Endothelial cell of umbilical vein (primary cell): ENCODE measurements around the gene GPRIN1. TPM values are rescaled to one million over a fixed set of nuclear protein-coding genes. Genes with fewer than 3 reads are reported as not detected.
A peak's percentile ranks its signal among the peaks of the same experiment; 100 is the strongest.

Source experiments
- BruUV-seq: library from RNA; stranded (reverse); fragments of 400-500 nt; replicated peaks from 2 replicates; lab custom pipeline; 2021; lab: Mats Ljungman, UMichigan
- CTCF ChIA-PET: fragments of 300-600, 350-600 bp; sonication (Branson Sonifier 250); formaldehyde crosslinking; loops from one replicate; lab custom pipeline; 2021; ENCODE audit warnings: antibody characterized with exemption, inconsistent platforms; lab: Charles Lee
- POLR2A ChIA-PET: fragments of 300-600, 350-600 bp; sonication (Branson Sonifier 250); formaldehyde crosslinking; loops from one replicate; lab custom pipeline; 2021; ENCODE audit warnings: antibody characterized with exemption, inconsistent platforms; lab: Charles Lee
- DNase-seq: peaks from one replicate; pipeline ENCODE4 v3.0.0-alpha.2; 2011; ENCODE audit warnings: low read depth, low spot score
- FAIRE-seq: peaks from 2 replicates; lab custom pipeline; 2011; peaks lifted over from hg19 to GRCh38; lab: Jason Lieb, UNC
- H2AFZ ChIP-seq: 2 replicates; pipeline ENCODE4 v1.6.0; 2012; ENCODE audit warnings: low read depth, low read length, control low read depth, inconsistent platforms
- H3K27ac ChIP-seq: 2 replicates; pipeline ENCODE4 v1.5.1; 2011; ENCODE audit warnings: low read depth, mild to moderate bottlenecking, control low read depth, low read length, moderate library complexity; ENCODE audit not compliant: insufficient read depth
- H3K27me3 ChIP-seq, 2 experiments: 2 replicates each; pipeline versions ENCODE4 v1.6.0 to v1.6.1; 2011; ENCODE audit warnings: low read length in 2 of 2, mixed read lengths in 1 of 2; ENCODE audit not compliant: control insufficient read depth in 2 of 2, insufficient read depth in 2 of 2
- H3K36me3 ChIP-seq, 2 experiments: 2 replicates in 1 of 2; 3 replicates in 1 of 2; pipeline ENCODE4 v1.5.1; 2011; ENCODE audit warnings: low read length in 2 of 2, mild to moderate bottlenecking in 1 of 2, moderate library complexity in 1 of 2; ENCODE audit not compliant: control insufficient read depth in 2 of 2, insufficient read depth in 2 of 2; ENCODE audit errors: extremely low read depth in 1 of 2
- H3K4me1 ChIP-seq: 3 replicates; pipeline ENCODE4 v1.5.1; 2011; ENCODE audit warnings: mild to moderate bottlenecking, low read length; ENCODE audit not compliant: control insufficient read depth, insufficient read depth; ENCODE audit errors: extremely low read depth
- H3K4me2 ChIP-seq: 2 replicates; pipeline ENCODE4 v1.6.1; 2011; ENCODE audit warnings: low read length, control low read depth, mixed read lengths; ENCODE audit not compliant: insufficient read depth
- H3K4me3 ChIP-seq, 3 experiments: fragments of 200-600 bp in 1 of 3; sonication (generic), shearing (Covaris generic) in 1 of 3; replicated peaks in 1 of 3; 2 replicates each; pipeline ENCODE4 v1.5.1; 2011 to 2016; ENCODE audit warnings: control low read depth in 3 of 3, low read length in 3 of 3, mild to moderate bottlenecking in 2 of 3, inconsistent platforms in 1 of 3, low read depth in 1 of 3, moderate library complexity in 1 of 3; ENCODE audit not compliant: insufficient read depth in 1 of 3
- H3K79me2 ChIP-seq: 2 replicates; pipeline ENCODE4 v1.6.0; 2012; ENCODE audit warnings: low read length, inconsistent platforms; ENCODE audit not compliant: control insufficient read depth, insufficient read depth
- H3K9ac ChIP-seq: replicated peaks from 2 replicates; pipeline ENCODE3; 2011; ENCODE audit warnings: low read length, control low read depth; ENCODE audit not compliant: insufficient read depth; ENCODE audit errors: extremely low read depth
- H3K9me1 ChIP-seq: replicated peaks from 3 replicates; pipeline ENCODE4 v1.6.0; 2011; ENCODE audit warnings: mild to moderate bottlenecking, low read length; ENCODE audit not compliant: control insufficient read depth, insufficient read depth; ENCODE audit errors: extremely low read depth
- H3K9me3 ChIP-seq: replicated peaks from 2 replicates; pipeline ENCODE4 v1.5.1; 2012; ENCODE audit warnings: low read length, inconsistent platforms; ENCODE audit not compliant: control insufficient read depth, insufficient read depth
- H4K20me1 ChIP-seq: replicated peaks from 2 replicates; pipeline ENCODE3; 2011; ENCODE audit warnings: mild to moderate bottlenecking, low read length; ENCODE audit not compliant: control insufficient read depth, insufficient read depth; ENCODE audit errors: extremely low read depth
- CTCF ChIP-seq, 2 donors: IDR thresholded peaks; 1 replicate in 1 of 2; 2 replicates in 1 of 2; pipeline ENCODE4 v1.5.1; 2011; ENCODE audit warnings: low read length in 2 of 2, mild to moderate bottlenecking in 2 of 2, moderate library complexity in 2 of 2, control low read depth in 1 of 2, inconsistent platforms in 1 of 2, low read depth in 1 of 2; ENCODE audit not compliant: insufficient read depth in 1 of 2; ENCODE audit errors: extremely low read depth in 1 of 2
- EZH2 ChIP-seq: IDR thresholded peaks from 2 replicates; pipeline ENCODE4 v1.6.1; 2012; ENCODE audit warnings: borderline replicate concordance, low read depth, mild to moderate bottlenecking, moderate library complexity, low read length, inconsistent platforms; ENCODE audit not compliant: severe bottlenecking
- FOS ChIP-seq: IDR thresholded peaks from 2 replicates; pipeline ENCODE4 v1.6.1; 2011; ENCODE audit warnings: mild to moderate bottlenecking, low read length, moderate library complexity, borderline replicate concordance; ENCODE audit not compliant: insufficient read depth
- GATA2 ChIP-seq: IDR thresholded peaks from 2 replicates; pipeline ENCODE4 v1.7.0; 2011; ENCODE audit warnings: low read depth, mild to moderate bottlenecking, moderate library complexity, mixed read lengths, low read length; ENCODE audit not compliant: insufficient read length, insufficient read depth
- JUN ChIP-seq: IDR thresholded peaks from 2 replicates; pipeline ENCODE4 v1.6.1; 2011; ENCODE audit warnings: borderline replicate concordance, low read depth; ENCODE audit not compliant: insufficient read length, insufficient read depth
- MAX ChIP-seq: IDR thresholded peaks from 2 replicates; pipeline ENCODE4 v1.6.1; 2011; ENCODE audit not compliant: insufficient read depth, insufficient read length
- MYC ChIP-seq: IDR thresholded peaks from one replicate; pipeline ENCODE4 v1.6.1; 2011; ENCODE audit warnings: mild to moderate bottlenecking, low read depth, low read length
- POLR2A ChIP-seq: IDR thresholded peaks from 2 replicates; pipeline ENCODE4 v1.6.1; 2012; ENCODE audit warnings: low read depth, mild to moderate bottlenecking, control low read depth, low read length
- POLR2AphosphoS5 ChIP-seq: IDR thresholded peaks from 2 replicates; pipeline ENCODE4 v1.6.1; 2012; ENCODE audit warnings: low read depth, mild to moderate bottlenecking, control low read depth, low read length, moderate library complexity; ENCODE audit not compliant: insufficient read depth
- dilution Hi-C: fragments of 300-500 bp; cut with MboI; formaldehyde crosslinking; loops from one replicate; pipeline ENCODE4 v1.15.0; 2019; ENCODE audit warnings: low sequenced_read_pairs; ENCODE audit not compliant: extremely low pct_ligation_motif_present
- intact Hi-C: fragments of 100-400 bp; cut with micrococcal nuclease; formaldehyde crosslinking; loops from one replicate; pipeline ENCODE4 v1.10.0; 2022
- polyA plus RNA-seq, 4 experiments: library from polyadenylated mRNA; depleted of rRNA in 3 of 4; stranded (reverse) in 3 of 4; unstranded in 1 of 4; fragments of >200 nt; gene quantifications; 2 replicates each; pipeline versions ENCODE4 v1.2.1 to v1.2.3, GENCODE V29; 2011 to 2012; ENCODE audit warnings: missing spikeins in 1 of 4
- total RNA-seq: library from RNA; stranded (reverse); gene quantifications from 2 replicates; pipeline ENCODE4 v1.2.3, GENCODE V29; 2021

GPRIN1 gene
- total and polyA plus RNA-seq, 2 donors (not counting 3 experiments of a cell fraction or from before 2014, with no cell fraction given), result 2.4 to 10.4 TPM

GRCh38 chr5:176618783-176619182, 8.8 kb upstream of the GPRIN1 start:
- no peak for FAIRE-seq
- Histone ChIP-seq H2AFZ (peak overlapping the region; percentile 68), H3K9me1 (no peaks in the 10 kb centered on the region), H3K4me1 (peaks cover 21% of the 10 kb centered on the region), H3K79me2 (no peaks in the 10 kb centered on the region), H3K27me3 (peaks cover 27 to 30% of the 10 kb centered on the region in 2 experiments), H3K9me3 (no peaks in the 10 kb centered on the region), H3K36me3 (no peaks in the 10 kb centered on the region), H3K9ac (no peak overlapping the region), H3K27ac (no peak overlapping the region), H4K20me1 (no peaks in the 10 kb centered on the region), H3K4me3 (no peak overlapping the region), H3K4me2 (no peak overlapping the region)
- dilution Hi-C loops (no loop called here), intact Hi-C loops (loop anchor here (1.0 to 10.0 kb wide), 5 partner anchors 22 to 230 kb away; partner anchors contain the start of genes FAF2, HIGD2A, NOP16 and TSPAN17)
- POLR2A ChIA-PET, result no interaction called here
- CTCF ChIA-PET, result interaction anchor here (0.7 to 1.2 kb wide), 4 partner anchors 28 to 45 kb away, joined by 3 read pairs; partner anchors contain the start of gene TSPAN17
- TF ChIP-seq GATA2, result no peak
- TF ChIP-seq MAX, result no peak
- no peak for TF ChIP-seq FOS
- TF ChIP-seq MYC, result no peak
- TF ChIP-seq CTCF (IDR thresholded peaks at IDR 0.05; ENCODE audit: extremely low read depth in 1 of 2, insufficient read depth in 1 of 2, low read depth in 1 of 2, low read length in 2 of 2), result no peak
- TF ChIP-seq EZH2, result no peak
- TF ChIP-seq POLR2AphosphoS5, result no peak
- no peak for TF ChIP-seq POLR2A
- TF ChIP-seq JUN, result no peak
- BruUV-seq, result no TSS peak
- no peak for DNase-seq
